Chondrocyte (in vitro differentiated cells): ENCODE data around the gene RSU1. TPM values are rescaled to one million over a fixed set of nuclear protein-coding genes. Genes with fewer than 3 reads are reported as not detected.

Experiments
- DNase-seq: peaks from one replicate; pipeline ENCODE4 v3.0.0; 2021; ENCODE audit warnings: mixed read lengths, low spot score
- H3K27ac Mint-ChIP-seq: one replicate; pipeline ENCODE4 v1.8.0; 2021; ENCODE audit warnings: mild to moderate bottlenecking, moderate library complexity, mixed read lengths; ENCODE audit not compliant: unreplicated experiment
- H3K27me3 Mint-ChIP-seq: 2 replicates; pipeline ENCODE4 v1.8.0; 2021; ENCODE audit warnings: low read depth, mixed read lengths
- H3K36me3 Mint-ChIP-seq: 2 replicates; pipeline ENCODE4 v1.8.0; 2021; ENCODE audit warnings: low read depth, mixed read lengths
- H3K4me1 Mint-ChIP-seq: 2 replicates; pipeline ENCODE4 v1.8.0; 2021; ENCODE audit warnings: low read depth, mild to moderate bottlenecking, mixed read lengths
- H3K4me3 Mint-ChIP-seq: one replicate; pipeline ENCODE4 v1.8.0; 2021; ENCODE audit warnings: mild to moderate bottlenecking, moderate library complexity, mixed read lengths; ENCODE audit not compliant: unreplicated experiment
- H3K9me3 Mint-ChIP-seq: 2 replicates; pipeline ENCODE4 v1.8.0; 2021; ENCODE audit warnings: low read depth, mixed read lengths
- CTCF ChIP-seq: fragments of 200-600 bp; sonication (generic); IDR thresholded peaks from 2 replicates; pipeline ENCODE4 v1.5.0; 2021; ENCODE audit warnings: antibody characterized with exemption, mild to moderate bottlenecking, moderate library complexity
- total RNA-seq: library from RNA; stranded (reverse); gene quantifications from 3 replicates; pipeline ENCODE4 v1.2.1, GENCODE V29; 2021

Gene RSU1
- total RNA-seq, 1 donor from 2014 or later = 165 TPM

DNA sequence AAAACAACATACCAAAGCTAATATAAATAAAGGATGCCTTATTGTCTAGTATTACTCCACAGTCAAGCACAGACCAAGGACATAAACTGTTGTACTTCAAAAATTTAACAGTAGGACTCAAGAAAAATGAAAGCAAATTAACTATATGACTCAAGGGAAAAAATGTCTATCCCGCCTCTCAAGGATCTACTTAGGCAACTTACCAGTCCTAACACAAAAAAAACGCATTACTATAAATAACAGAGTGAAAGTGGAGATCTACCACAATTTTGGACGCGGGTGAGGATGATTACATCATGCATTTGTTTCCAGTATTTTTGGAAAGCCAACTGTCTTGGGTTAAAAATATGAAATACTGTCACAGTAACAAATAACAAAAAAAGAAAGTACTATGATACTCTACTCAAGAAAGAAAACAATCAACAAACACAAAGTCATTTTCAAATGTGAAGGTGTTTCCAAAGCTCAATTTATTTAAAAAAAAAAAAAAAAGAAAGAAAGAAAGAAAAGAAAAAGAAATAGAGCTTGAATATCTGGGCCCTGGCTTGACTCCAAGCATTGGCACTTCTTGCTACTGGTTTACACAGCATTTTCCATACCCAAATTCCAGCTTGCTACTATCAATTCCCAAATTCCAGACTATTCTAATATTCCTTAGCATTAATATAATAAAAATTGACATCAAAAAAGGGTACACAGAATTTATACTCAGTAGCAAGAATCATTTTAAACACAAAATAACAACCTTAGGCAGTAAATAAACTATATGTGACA is 99.4 kb downstream of the RSU1 start:
- Mint-ChIP-seq H3K4me1 (peaks cover 29% of the 10 kb centered on the region), H3K9me3 (peaks cover 14% of the 10 kb centered on the region), H3K27ac (peak overlapping the region; percentile 86), H3K36me3 (peaks cover 29% of the 10 kb centered on the region), H3K4me3 (peak overlapping the region; percentile 52), H3K27me3 (no peaks in the 10 kb centered on the region)
- peak; percentile 36 for TF ChIP-seq CTCF
- DNase-seq = no peak

GRCh38 chr10:16716051-16716450 is 101.2 kb downstream of the RSU1 start:
- peak overlapping the region; percentile 55 for H3K27ac Mint-ChIP-seq
- H3K36me3 Mint-ChIP-seq = peaks cover 32% of the 10 kb centered on the region
- no peak for TF ChIP-seq CTCF
- no peak overlapping the region for H3K4me3 Mint-ChIP-seq
- DNase-seq = no peak
- no peaks in the 10 kb centered on the region for H3K27me3 Mint-ChIP-seq
- H3K9me3 Mint-ChIP-seq = peaks cover 30% of the 10 kb centered on the region
- H3K4me1 Mint-ChIP-seq = peaks cover 29% of the 10 kb centered on the region

GRCh38 chr10:16713290-16713689 is 103.9 kb downstream of the RSU1 start:
- peaks cover 41% of the 10 kb centered on the region for H3K9me3 Mint-ChIP-seq
- peaks cover 31% of the 10 kb centered on the region for H3K36me3 Mint-ChIP-seq
- no peak overlapping the region for H3K27ac Mint-ChIP-seq
- no peak for TF ChIP-seq CTCF
- peaks cover 24% of the 10 kb centered on the region for H3K4me1 Mint-ChIP-seq
- no peak overlapping the region for H3K4me3 Mint-ChIP-seq
- no peak for DNase-seq
- H3K27me3 Mint-ChIP-seq = no peaks in the 10 kb centered on the region

DNA sequence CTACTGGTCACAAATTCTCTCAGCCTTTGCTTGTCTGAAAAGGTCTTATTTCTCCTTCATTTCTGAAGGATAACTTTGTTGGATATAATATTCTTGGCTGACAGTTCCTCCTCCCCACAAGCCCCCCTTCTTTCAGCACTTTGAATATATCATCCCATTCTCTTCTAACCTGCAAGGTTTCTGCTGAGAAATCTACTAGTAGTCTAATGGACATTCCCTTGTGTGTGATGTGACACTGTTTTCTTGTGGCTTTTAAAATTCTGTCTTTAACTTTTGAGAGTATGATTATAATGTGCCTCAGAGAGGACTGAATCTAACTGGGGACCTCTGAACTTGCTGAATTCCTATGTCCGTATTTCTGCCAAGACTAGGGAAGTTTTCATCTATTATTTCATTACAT is 104.3 kb downstream of the RSU1 start:
- H3K27ac Mint-ChIP-seq = no peak overlapping the region
- H3K9me3 Mint-ChIP-seq = peaks cover 41% of the 10 kb centered on the region
- peaks cover 31% of the 10 kb centered on the region for H3K36me3 Mint-ChIP-seq
- no peak for TF ChIP-seq CTCF
- no peaks in the 10 kb centered on the region for H3K27me3 Mint-ChIP-seq
- peaks cover 20% of the 10 kb centered on the region for H3K4me1 Mint-ChIP-seq
- no peak overlapping the region for H3K4me3 Mint-ChIP-seq
- no peak for DNase-seq

- Mint-ChIP-seq H3K27ac (no peak overlapping the region), H3K27me3 (no peaks in the 10 kb centered on the region), H3K4me1 (no peaks in the 10 kb centered on the region), H3K4me3 (no peak overlapping the region), H3K36me3 (peaks cover 2% of the 10 kb centered on the region), H3K9me3 (peaks cover 3% of the 10 kb centered on the region)
- TF ChIP-seq CTCF = no peak
- no peak for DNase-seq
Measured at GRCh38 chr10:16700331-16700730, 116.9 kb downstream of the RSU1 start.
